Iris pigment epithelial cell (primary cell): ENCODE data around the gene PNPLA6.

Experiments used
- DNase-seq: peaks from one replicate; pipeline ENCODE4 v3.0.0-alpha.2; 2011; ENCODE audit warnings: low read depth

Gene PNPLA6

DNA sequence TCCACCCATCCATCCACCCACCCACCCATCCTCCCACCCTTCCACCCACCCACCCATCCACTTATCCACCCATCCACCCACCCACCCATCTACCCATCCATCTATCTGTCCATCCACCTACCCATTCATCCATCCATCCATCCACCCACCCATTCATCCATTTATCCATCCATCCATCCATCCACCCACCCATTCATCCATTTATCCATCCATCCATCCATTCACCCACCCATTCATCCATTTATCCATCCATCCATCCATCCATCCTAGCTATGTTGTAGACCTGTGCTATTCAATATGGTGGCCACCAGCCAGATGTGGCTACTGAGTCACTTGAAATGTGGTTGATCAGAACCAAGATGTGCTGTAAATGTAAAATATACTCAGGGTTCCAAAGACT is 65.2 kb downstream of the PNPLA6 start:
- no peak for DNase-seq

DNA sequence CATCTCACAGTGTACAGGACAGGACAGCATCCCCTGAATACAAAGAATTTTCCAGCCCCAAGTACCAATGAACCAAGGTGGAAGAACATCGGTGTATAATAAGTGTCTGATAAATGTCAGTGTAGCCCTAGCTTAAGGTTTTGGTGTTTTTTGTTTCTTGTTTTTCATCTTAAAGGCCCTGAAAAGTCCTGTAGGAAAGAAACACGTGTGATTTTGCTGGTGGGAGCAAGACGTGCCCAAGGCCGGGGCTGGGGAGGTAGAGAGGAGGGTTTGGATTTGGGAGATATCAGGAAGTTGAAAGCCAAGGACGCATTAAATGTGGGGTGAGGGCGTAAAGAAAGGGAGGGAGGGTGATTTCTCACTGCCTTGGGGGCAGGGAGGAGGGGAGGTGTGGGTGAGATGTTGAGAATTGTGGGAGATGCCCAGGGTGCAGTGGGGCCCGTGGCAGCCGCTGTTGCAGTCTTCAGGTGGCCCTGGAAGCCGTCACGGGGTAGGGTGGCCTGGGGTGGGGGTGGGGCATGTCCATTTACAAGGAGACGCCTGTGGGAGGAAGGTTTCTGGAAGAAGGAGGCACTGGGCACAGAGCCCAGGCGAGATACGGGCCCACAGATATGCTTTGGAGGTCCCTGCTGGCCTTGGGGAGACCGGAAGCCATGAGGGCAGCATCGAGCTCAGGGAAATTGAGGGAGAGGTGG is 66.9 kb downstream of the PNPLA6 start:
- no peak for DNase-seq

DNA sequence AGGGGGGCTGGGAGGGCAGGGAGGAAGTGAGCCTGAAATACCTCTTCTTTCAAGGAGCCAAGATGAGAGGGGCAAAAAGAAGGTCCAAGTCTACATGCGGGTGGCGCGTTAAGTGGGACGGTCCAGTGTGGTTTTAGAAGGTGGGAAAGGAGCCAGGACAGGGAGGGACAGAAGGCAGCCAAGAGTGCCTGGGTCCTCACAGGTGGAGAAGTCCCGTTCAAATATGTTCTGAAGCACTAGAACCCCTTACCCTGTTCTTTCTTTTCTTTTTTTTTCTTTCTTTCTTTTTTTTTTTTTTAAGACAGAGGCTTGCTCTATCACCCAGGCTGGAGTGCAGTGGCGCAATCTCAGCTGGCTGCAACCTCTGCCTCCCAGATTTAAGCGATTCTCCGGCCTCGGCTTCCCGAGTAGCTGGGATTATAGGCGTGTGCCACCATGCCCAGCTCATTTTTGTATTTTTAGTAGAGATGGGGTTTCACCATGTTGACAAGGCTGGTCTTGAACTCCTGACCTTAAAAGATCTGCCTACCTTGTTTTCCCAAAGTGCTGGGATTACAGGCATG is 67.5 kb downstream of the PNPLA6 start:
- DNase-seq: no peak

DNA sequence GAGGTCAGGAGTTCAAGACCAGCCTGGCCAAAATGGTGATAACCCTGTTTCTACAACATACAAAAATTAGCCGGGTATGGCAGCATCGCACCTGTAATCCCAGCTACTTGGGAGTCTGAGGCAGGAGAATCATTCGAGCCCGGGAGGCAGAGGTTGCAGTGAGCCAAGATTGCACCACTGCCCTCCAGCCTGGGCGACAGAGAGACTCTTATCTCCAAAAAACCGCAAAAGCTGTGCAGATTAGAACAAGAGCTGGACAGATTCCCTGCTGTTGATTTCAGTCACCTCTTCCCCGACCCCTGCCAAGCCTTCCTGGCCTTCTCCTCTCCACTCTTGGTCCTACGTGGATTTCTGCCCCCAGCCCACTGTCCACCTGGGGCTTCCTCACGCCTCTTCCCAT is 68.4 kb downstream of the PNPLA6 start:
- no peak for DNase-seq

DNA sequence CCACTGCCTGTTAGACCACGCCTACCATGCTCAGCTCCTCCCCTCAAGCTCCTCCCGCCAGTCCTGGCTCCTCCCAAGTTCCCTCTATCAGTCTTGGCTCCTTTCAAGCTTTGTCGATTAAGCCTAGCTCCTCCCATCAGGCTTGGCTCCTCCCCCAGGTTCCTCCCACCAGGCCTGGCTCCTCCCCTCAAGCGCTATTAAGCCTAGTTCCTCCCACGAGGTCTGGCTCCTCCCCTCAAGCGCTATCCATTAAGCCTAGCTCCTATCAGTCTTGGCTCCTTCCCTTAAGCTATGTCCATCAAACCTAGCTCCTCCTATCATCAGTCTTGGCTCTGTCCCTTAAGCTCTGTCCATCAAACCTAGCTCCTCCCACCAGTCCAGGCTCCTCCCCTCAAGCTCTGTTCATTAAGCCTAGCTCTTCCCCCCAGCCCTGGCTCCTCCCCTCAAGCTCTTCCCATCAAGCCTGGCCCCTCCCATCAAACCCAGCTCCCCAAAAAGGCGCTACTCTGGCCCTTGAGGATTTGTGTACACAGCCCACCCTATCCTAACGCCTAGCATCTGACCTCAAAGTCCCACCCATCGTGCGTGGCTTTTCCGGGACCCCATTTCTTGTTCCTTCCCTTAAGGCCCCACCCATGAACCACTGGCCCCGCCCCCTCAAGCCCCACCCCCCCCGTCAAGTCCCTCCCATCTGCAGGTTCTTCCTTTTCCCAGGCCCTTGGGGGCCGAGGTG is 70.1 kb downstream of the PNPLA6 start:
- peak; percentile 38 for DNase-seq

DNA sequence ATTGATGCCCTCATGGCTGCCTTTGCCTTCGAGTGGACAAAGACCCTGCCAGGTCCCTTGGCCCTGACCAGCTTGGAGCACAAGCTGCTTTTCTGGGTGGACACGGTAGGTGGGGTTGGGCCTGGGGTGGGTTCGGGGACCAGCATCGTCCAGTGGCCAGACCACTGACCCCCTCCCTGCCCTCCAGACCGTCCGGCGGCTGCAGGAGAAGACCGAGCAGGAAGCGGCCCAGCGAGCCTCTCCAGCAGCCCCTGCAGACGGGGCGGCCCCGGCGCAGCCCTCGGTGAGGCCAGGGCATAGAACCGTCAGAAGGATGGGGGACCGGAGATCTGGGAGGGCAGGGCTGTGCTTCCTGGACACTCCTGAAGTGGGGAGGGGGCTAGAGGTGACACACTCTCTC is 70.8 kb downstream of the PNPLA6 start:
- DNase-seq: no peak

DNA sequence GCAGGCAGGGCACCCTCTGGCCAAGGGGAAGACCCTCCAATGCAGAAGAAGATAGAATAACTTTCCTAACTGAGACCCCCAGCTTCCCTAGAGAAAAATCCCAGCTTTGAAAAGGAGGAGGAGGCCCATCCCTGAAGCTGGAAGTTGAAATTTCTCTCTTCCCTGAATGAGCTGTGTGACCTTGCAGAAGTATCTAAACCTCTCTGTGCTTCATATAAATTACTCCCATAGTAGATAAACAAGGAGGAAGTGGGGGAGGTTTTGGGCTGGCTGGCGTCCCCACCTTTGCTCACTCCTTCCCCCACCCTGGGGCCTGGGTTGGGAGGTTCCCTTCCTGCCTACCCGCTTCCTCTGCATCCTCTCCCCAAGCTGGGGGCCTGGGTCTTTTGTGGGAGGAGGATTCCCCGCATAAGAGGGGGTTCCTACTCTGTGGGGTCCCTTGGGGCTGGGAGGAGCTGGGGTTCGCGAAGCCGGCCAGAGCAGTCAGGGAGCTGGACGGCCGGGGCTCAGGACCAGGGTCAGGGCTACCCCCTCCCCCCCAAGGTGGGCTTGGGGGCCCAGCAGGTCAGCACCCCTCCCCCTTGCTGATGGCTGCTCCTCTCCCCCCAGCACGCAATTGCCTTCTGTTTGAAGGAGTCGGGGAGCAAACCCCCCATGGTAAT is 71.8 kb downstream of the PNPLA6 start:
- DNase-seq: no peak

DNA sequence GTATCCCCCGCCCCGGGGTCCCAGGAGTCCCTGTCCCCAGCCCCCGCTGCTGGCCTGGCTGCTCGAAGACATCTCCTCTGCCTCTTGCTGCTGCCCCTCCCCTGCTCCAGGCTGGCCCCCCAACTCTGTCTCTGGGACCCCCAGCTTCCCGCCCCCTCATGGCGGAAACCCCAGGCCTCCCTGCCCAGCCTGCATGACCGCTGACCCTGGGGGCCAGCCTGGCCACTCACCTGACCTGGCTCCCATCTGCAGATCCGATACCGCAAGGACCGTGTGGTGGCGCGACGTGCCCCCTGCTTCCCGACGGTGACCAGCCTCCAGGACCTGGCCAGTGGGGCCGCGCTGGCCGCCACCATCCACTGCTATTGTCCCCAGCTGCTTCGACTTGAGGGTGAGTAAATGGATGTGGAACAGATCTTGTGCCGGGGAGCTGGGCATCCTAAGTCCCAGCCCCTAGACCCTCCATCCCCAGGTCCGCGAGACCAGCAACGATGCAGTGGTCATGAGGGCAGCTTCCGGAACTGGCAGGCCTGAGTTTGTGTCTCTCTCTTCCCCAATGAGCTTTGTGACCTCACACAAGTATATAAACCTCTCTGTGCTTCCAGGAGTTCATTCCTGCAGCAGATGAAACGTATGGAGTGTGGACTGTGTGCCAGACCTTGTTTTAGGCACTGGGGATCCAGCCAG is 72.5 kb downstream of the PNPLA6 start:
- no peak for DNase-seq

DNA sequence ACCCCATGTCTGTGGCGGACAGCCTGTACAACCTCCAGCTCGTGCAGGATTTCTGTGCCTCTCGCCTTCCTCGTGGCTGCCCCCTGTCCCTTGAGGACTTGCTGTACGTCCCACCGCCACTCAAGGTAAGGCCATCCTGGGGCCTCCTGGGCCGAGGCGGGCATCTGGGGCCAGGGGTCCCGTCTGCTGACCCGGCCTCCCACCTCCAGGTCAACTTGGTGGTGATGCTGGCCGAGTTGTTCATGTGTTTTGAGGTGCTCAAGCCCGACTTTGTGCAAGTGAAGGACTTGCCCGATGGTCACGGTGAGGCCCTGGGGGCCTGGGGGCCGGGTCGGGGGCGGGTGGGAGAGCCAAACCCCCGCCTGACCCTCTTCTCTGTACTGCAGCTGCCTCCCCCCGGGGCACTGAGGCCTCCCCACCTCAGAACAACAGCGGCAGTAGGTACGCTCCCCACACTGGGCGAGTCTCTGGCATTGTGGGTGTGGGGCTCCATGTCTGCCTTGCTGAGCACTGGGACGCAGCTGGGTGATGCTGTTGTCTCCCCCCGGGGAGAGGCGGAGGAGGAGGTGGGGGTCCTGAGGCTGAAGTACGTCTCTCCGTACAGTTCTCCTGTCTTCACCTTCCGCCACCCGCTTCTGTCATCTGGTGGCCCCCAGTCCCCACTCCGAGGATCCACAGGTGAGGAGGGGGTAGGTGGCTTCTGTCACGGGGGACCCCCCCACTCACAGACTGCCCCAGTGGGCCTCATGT is 75.1 kb downstream of the PNPLA6 start:
- no peak for DNase-seq
